ENCODE results near the gene ACAP3. TPM values are rescaled to one million over a fixed set of nuclear protein-coding genes. Genes with fewer than 3 reads are reported as not detected.

The ACAP3 gene
- total and polyA plus RNA-seq, 2 donors (not counting 3 experiments of a cell fraction or from before 2014, with no cell fraction given) = 27.8 to 39.0 TPM

DNA sequence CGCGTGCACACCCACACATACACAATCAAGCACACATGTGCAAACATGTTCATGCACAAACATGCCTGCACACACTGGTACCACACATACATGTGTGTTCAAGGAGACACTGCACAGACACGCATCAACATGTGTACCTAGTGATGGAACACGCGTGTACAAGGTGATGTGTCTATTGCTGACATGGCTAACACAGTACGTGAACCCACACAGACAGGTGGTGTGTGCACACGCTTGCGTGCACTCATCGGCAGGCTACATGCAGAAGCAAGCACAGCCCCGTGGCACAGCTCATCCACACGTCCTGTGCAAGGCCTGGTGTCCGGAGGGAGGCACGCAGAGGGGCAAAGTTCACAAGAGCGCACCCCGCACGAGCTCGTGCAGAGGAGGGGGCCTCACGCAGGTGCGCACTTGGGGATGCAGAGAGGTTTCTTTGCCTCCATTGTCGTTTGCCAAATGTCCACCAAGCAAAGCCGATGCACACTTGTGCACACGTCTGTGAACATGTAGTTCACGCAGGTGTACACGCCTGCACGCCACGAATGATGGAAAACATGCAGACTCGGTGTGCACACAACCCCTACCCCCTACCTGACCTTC lies 969 bp downstream of the ACAP3 start:
- FAIRE-seq (no peak), DNase-seq (ENCODE audit: low read depth, low spot score) (no peak)
- dilution Hi-C loops (cut with MboI; ENCODE audit: extremely low pct_ligation_motif_present, low sequenced_read_pairs) = no loop called here
- H2AFZ ChIP-seq (ENCODE audit: low read depth, low read length) = no peak overlapping the region
- H3K9me1 ChIP-seq (replicated peaks; ENCODE audit: control insufficient read depth, extremely low read depth, insufficient read depth, low read length) = no peaks in the 10 kb centered on the region
- H4K20me1 ChIP-seq (replicated peaks; ENCODE audit: control insufficient read depth, extremely low read depth, insufficient read depth, low read length) = no peaks in the 10 kb centered on the region
- POLR2A ChIA-PET = no interaction called here
- H3K4me1 ChIP-seq (ENCODE audit: control insufficient read depth, extremely low read depth, insufficient read depth, low read length) = peaks cover 15% of the 10 kb centered on the region
- H3K4me2 ChIP-seq (ENCODE audit: insufficient read depth, low read length) = peak overlapping the region; percentile 21
- H3K36me3 ChIP-seq (ENCODE audit: control insufficient read depth in 2 of 2, extremely low read depth in 1 of 2, insufficient read depth in 2 of 2, low read length in 2 of 2) = peaks cover 0 to 10% of the 10 kb centered on the region in 2 experiments
- BruUV-seq (replicated peaks) = TSS peak; percentile 11
- TF ChIP-seq MYC (IDR thresholded peaks at IDR 0.05; ENCODE audit: low read depth, low read length) (no peak), POLR2AphosphoS5 (IDR thresholded peaks at IDR 0.05; ENCODE audit: insufficient read depth, low read depth, low read length) (no peak), JUN (IDR thresholded peaks at IDR 0.05; ENCODE audit: borderline replicate concordance, insufficient read depth, insufficient read length, low read depth) (no peak), EZH2 (IDR thresholded peaks at IDR 0.05; ENCODE audit: borderline replicate concordance, low read depth, low read length, severe bottlenecking) (no peak), CTCF (IDR thresholded peaks at IDR 0.05; ENCODE audit: extremely low read depth in 1 of 2, insufficient read depth in 1 of 2, low read depth in 1 of 2, low read length in 2 of 2) (no peak), POLR2A (IDR thresholded peaks at IDR 0.05; ENCODE audit: low read depth, low read length) (no peak), FOS (IDR thresholded peaks at IDR 0.05; ENCODE audit: borderline replicate concordance, insufficient read depth, low read length) (no peak), GATA2 (IDR thresholded peaks at IDR 0.05; ENCODE audit: insufficient read depth, insufficient read length, low read depth, low read length) (no peak)
- TF ChIP-seq, protein P1, sequence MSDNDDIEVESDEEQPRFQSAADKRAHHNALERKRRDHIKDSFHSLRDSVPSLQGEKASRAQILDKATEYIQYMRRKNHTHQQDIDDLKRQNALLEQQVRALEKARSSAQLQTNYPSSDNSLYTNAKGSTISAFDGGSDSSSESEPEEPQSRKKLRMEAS (IDR thresholded peaks at IDR 0.05; ENCODE audit: insufficient read depth, insufficient read length) = no peak
- H3K79me2 ChIP-seq (ENCODE audit: control insufficient read depth, insufficient read depth, low read length) = no peaks in the 10 kb centered on the region
- intact Hi-C loops (cut with micrococcal nuclease) = loop anchor here (5.0 kb wide), 1 partner anchor 184 kb away; no protein-coding TSS in a partner anchor
- peak overlapping the region in 2 of 3 experiments; percentile 28 to 94 for H3K4me3 ChIP-seq (replicated peaks in 1 of 3; ENCODE audit: insufficient read depth in 1 of 3, low read depth in 1 of 3, low read length in 3 of 3)
- H3K9ac ChIP-seq (replicated peaks; ENCODE audit: extremely low read depth, insufficient read depth, low read length) = no peak overlapping the region
- H3K27me3 ChIP-seq (ENCODE audit: control insufficient read depth in 2 of 2, insufficient read depth in 2 of 2, low read length in 2 of 2) = no peaks in the 10 kb centered on the region
- no peak overlapping the region for H3K27ac ChIP-seq (ENCODE audit: insufficient read depth, low read depth, low read length)
- CTCF ChIA-PET = no interaction called here
- no peaks in the 10 kb centered on the region for H3K9me3 ChIP-seq (replicated peaks; ENCODE audit: control insufficient read depth, insufficient read depth, low read length)

All from endothelial cell of umbilical vein (primary cell).